ENCODE results near the gene ATG10.
"Not testable (repeated sequence)": the region's sequence is repeated elsewhere in the genome, so short reads cannot be mapped to it uniquely, and the experiment has no call there.

The ATG10 gene

GRCh38 chr5:81954796-81955195 is 17.0 kb upstream of the ATG10 start:
- WGBS, 2 experiments (ENCODE audit: insufficient coverage in 2 of 2): 29 to 69% methylated on average over 1 to 2 of the region's 8 CpGs
- H3K27ac ChIP-seq (ENCODE audit: low read depth, low read length, severe bottlenecking); H3K4me3 ChIP-seq (ENCODE audit: extremely low read depth, insufficient read depth, low read length, poor library complexity, severe bottlenecking); H3K9me3 ChIP-seq (ENCODE audit: control insufficient read depth, low read length); H3K4me1 ChIP-seq (ENCODE audit: control insufficient read depth, insufficient read depth, low read length, poor library complexity, severe bottlenecking); H3K36me3 ChIP-seq (ENCODE audit: control insufficient read depth, insufficient read depth, low read length): not testable (repeated sequence)

- H3K27ac ChIP-seq (ENCODE audit: low read depth, low read length, severe bottlenecking); H3K4me1 ChIP-seq (ENCODE audit: control insufficient read depth, insufficient read depth, low read length, poor library complexity, severe bottlenecking); H3K4me3 ChIP-seq (ENCODE audit: extremely low read depth, insufficient read depth, low read length, poor library complexity, severe bottlenecking); H3K9me3 ChIP-seq (ENCODE audit: control insufficient read depth, low read length); H3K36me3 ChIP-seq (ENCODE audit: control insufficient read depth, insufficient read depth, low read length): not testable (repeated sequence)
- no CpG with 5 or more reads among the region's 2 CpGs for WGBS, 2 experiments (ENCODE audit: insufficient coverage in 2 of 2)
Observed at GRCh38 chr5:81958129-81958528, 13.7 kb upstream of the ATG10 start.

- Histone ChIP-seq H3K4me3 (ENCODE audit: extremely low read depth, insufficient read depth, low read length, poor library complexity, severe bottlenecking) (no peak overlapping the region), H3K4me1 (ENCODE audit: control insufficient read depth, insufficient read depth, low read length, poor library complexity, severe bottlenecking) (no peaks in the 10 kb centered on the region), H3K9me3 (ENCODE audit: control insufficient read depth, low read length) (no peaks in the 10 kb centered on the region), H3K36me3 (ENCODE audit: control insufficient read depth, insufficient read depth, low read length) (no peaks in the 10 kb centered on the region), H3K27ac (ENCODE audit: low read depth, low read length, severe bottlenecking) (no peak overlapping the region)
- 93 to 100% methylated on average over 3 to 5 of the region's 9 CpGs for WGBS, 2 experiments (ENCODE audit: insufficient coverage in 2 of 2)
Observed at GRCh38 chr5:81961651-81962440, 10.0 kb upstream of the ATG10 start.

GRCh38 chr5:81963544-81963943 is 8.3 kb upstream of the ATG10 start:
- Histone ChIP-seq H3K9me3 (ENCODE audit: control insufficient read depth, low read length) (no peaks in the 10 kb centered on the region), H3K4me1 (ENCODE audit: control insufficient read depth, insufficient read depth, low read length, poor library complexity, severe bottlenecking) (no peaks in the 10 kb centered on the region), H3K36me3 (ENCODE audit: control insufficient read depth, insufficient read depth, low read length) (no peaks in the 10 kb centered on the region), H3K27ac (ENCODE audit: low read depth, low read length, severe bottlenecking) (no peak overlapping the region), H3K4me3 (ENCODE audit: extremely low read depth, insufficient read depth, low read length, poor library complexity, severe bottlenecking) (no peak overlapping the region)
- 100% methylated on average over 2 of the region's 4 CpGs; no CpG with 5 or more reads in 1 of the 2 experiments for WGBS, 2 experiments (ENCODE audit: insufficient coverage in 2 of 2)

GRCh38 chr5:81965524-81965923 is 6.3 kb upstream of the ATG10 start:
- Histone ChIP-seq H3K4me1 (ENCODE audit: control insufficient read depth, insufficient read depth, low read length, poor library complexity, severe bottlenecking) (no peaks in the 10 kb centered on the region), H3K4me3 (ENCODE audit: extremely low read depth, insufficient read depth, low read length, poor library complexity, severe bottlenecking) (no peak overlapping the region), H3K9me3 (ENCODE audit: control insufficient read depth, low read length) (no peaks in the 10 kb centered on the region), H3K27ac (ENCODE audit: low read depth, low read length, severe bottlenecking) (no peak overlapping the region), H3K36me3 (ENCODE audit: control insufficient read depth, insufficient read depth, low read length) (no peaks in the 10 kb centered on the region)
- 89% methylated on average over 1 of the region's 1 CpG; no CpG with 5 or more reads in 1 of the 2 experiments for WGBS, 2 experiments (ENCODE audit: insufficient coverage in 2 of 2)

- WGBS, 2 experiments (ENCODE audit: insufficient coverage in 2 of 2): 100% methylated on average over 1 to 2 of the region's 3 CpGs
- H3K4me1 ChIP-seq (ENCODE audit: control insufficient read depth, insufficient read depth, low read length, poor library complexity, severe bottlenecking): no peaks in the 10 kb centered on the region
Observed at GRCh38 chr5:81969226-81969625, 2.6 kb upstream of the ATG10 start.

GRCh38 chr5:81969912-81970311 is 1.9 kb upstream of the ATG10 start:
- WGBS, 2 experiments (ENCODE audit: insufficient coverage in 2 of 2): 100% methylated on average over 2 of the region's 2 CpGs
- Histone ChIP-seq H3K27ac (ENCODE audit: low read depth, low read length, severe bottlenecking) (no peak overlapping the region), H3K4me3 (ENCODE audit: extremely low read depth, insufficient read depth, low read length, poor library complexity, severe bottlenecking) (no peak overlapping the region), H3K9me3 (ENCODE audit: control insufficient read depth, low read length) (no peaks in the 10 kb centered on the region), H3K36me3 (ENCODE audit: control insufficient read depth, insufficient read depth, low read length) (no peaks in the 10 kb centered on the region), H3K4me1 (ENCODE audit: control insufficient read depth, insufficient read depth, low read length, poor library complexity, severe bottlenecking) (no peaks in the 10 kb centered on the region)

More at GRCh38 chr5:81969226-81969625, 2.6 kb upstream of the ATG10 start:
- H3K36me3 ChIP-seq (ENCODE audit: control insufficient read depth, insufficient read depth, low read length): no peaks in the 10 kb centered on the region
- no peak overlapping the region for H3K27ac ChIP-seq (ENCODE audit: low read depth, low read length, severe bottlenecking)
- no peaks in the 10 kb centered on the region for H3K9me3 ChIP-seq (ENCODE audit: control insufficient read depth, low read length)
- no peak overlapping the region for H3K4me3 ChIP-seq (ENCODE audit: extremely low read depth, insufficient read depth, low read length, poor library complexity, severe bottlenecking)

- Histone ChIP-seq H3K4me1 (ENCODE audit: control insufficient read depth, insufficient read depth, low read length, poor library complexity, severe bottlenecking) (no peaks in the 10 kb centered on the region), H3K36me3 (ENCODE audit: control insufficient read depth, insufficient read depth, low read length) (peaks cover 2% of the 10 kb centered on the region), H3K9me3 (ENCODE audit: control insufficient read depth, low read length) (no peaks in the 10 kb centered on the region), H3K27ac (ENCODE audit: low read depth, low read length, severe bottlenecking) (peak overlapping the region; percentile 99), H3K4me3 (ENCODE audit: extremely low read depth, insufficient read depth, low read length, poor library complexity, severe bottlenecking) (peak overlapping the region; percentile 63)
- WGBS, 2 experiments (ENCODE audit: insufficient coverage in 2 of 2): 0 to 25% methylated on average over 1 of the region's 11 CpGs
Observed at GRCh38 chr5:81971111-81971711, 612 bp upstream of the ATG10 start.

GRCh38 chr5:81972492-81972783 is 615 bp downstream of the ATG10 start:
- Histone ChIP-seq H3K9me3 (ENCODE audit: control insufficient read depth, low read length) (no peaks in the 10 kb centered on the region), H3K36me3 (ENCODE audit: control insufficient read depth, insufficient read depth, low read length) (peaks cover 10% of the 10 kb centered on the region), H3K27ac (ENCODE audit: low read depth, low read length, severe bottlenecking) (peak overlapping the region; percentile 99), H3K4me1 (ENCODE audit: control insufficient read depth, insufficient read depth, low read length, poor library complexity, severe bottlenecking) (no peaks in the 10 kb centered on the region), H3K4me3 (ENCODE audit: extremely low read depth, insufficient read depth, low read length, poor library complexity, severe bottlenecking) (peak overlapping the region; percentile 63)
- 0% methylated on average over 2 to 6 of the region's 9 CpGs for WGBS, 2 experiments (ENCODE audit: insufficient coverage in 2 of 2)

- Histone ChIP-seq H3K27ac (ENCODE audit: low read depth, low read length, severe bottlenecking) (no peak overlapping the region), H3K9me3 (ENCODE audit: control insufficient read depth, low read length) (peaks cover 4% of the 10 kb centered on the region), H3K4me1 (ENCODE audit: control insufficient read depth, insufficient read depth, low read length, poor library complexity, severe bottlenecking) (no peaks in the 10 kb centered on the region), H3K36me3 (ENCODE audit: control insufficient read depth, insufficient read depth, low read length) (peaks cover 32% of the 10 kb centered on the region), H3K4me3 (ENCODE audit: extremely low read depth, insufficient read depth, low read length, poor library complexity, severe bottlenecking) (no peak overlapping the region)
- WGBS, 2 experiments (ENCODE audit: insufficient coverage in 2 of 2): no CpG with 5 or more reads among the region's 3 CpGs
Observed at GRCh38 chr5:81980160-81980559, 8.3 kb downstream of the ATG10 start.

GRCh38 chr5:81980598-81981260 is 8.9 kb downstream of the ATG10 start:
- Histone ChIP-seq H3K27ac (ENCODE audit: low read depth, low read length, severe bottlenecking) (no peak overlapping the region), H3K4me1 (ENCODE audit: control insufficient read depth, insufficient read depth, low read length, poor library complexity, severe bottlenecking) (no peaks in the 10 kb centered on the region), H3K4me3 (ENCODE audit: extremely low read depth, insufficient read depth, low read length, poor library complexity, severe bottlenecking) (no peak overlapping the region), H3K36me3 (ENCODE audit: control insufficient read depth, insufficient read depth, low read length) (peaks cover 36% of the 10 kb centered on the region), H3K9me3 (ENCODE audit: control insufficient read depth, low read length) (peaks cover 4% of the 10 kb centered on the region)
- WGBS, 2 experiments (ENCODE audit: insufficient coverage in 2 of 2): 90 to 100% methylated on average over 3 of the region's 3 CpGs
